PFSK-1 (cell line): ENCODE results near the gene ABHD16A.

Source experiments
- POLR2AphosphoS5 ChIP-seq: IDR thresholded peaks from 2 replicates; pipeline ENCODE4 v1.6.1; 2012; ENCODE audit warnings: low read depth, mild to moderate bottlenecking, control low read depth, low read length, moderate library complexity
- TAF1 ChIP-seq: IDR thresholded peaks from 2 replicates; pipeline ENCODE4 v1.6.1; 2012; ENCODE audit warnings: low read length, control low read depth, borderline replicate concordance; ENCODE audit not compliant: insufficient read depth
- TF ChIP-seq, protein P1 (sequence below), 2 experiments: IDR thresholded peaks; 2 replicates each; pipeline versions ENCODE4 v1.6.1 to v1.8.0; 2011 to 2012; ENCODE audit warnings: low read depth in 2 of 2, low read length in 2 of 2, control low read depth in 1 of 2, inconsistent platforms in 1 of 2, mild to moderate bottlenecking in 1 of 2, moderate library complexity in 1 of 2; ENCODE audit not compliant: insufficient read depth in 1 of 2

DNA sequence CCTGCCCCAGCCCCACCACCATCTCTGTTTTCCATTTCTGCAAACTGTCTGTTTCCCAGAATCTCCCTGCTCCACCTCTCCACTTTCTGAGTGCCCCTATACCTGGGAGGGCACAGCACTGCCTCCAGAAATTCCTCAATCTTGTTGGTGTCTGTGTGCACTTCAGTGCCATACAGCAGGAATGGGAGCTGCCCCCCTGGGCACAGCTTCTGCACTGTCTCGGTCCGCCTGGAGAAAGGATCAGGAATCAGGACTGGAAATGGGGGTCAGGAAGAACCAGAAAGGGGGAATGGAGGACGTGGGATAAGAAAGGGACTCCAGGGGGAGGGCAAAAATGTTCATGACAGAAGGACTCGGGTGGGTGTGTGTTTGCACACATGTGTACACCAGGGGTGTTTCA lies 30.6 kb upstream of the ABHD16A start:
- TF ChIP-seq TAF1 (no peak), POLR2AphosphoS5 (no peak)
- TF ChIP-seq, protein P1, sequence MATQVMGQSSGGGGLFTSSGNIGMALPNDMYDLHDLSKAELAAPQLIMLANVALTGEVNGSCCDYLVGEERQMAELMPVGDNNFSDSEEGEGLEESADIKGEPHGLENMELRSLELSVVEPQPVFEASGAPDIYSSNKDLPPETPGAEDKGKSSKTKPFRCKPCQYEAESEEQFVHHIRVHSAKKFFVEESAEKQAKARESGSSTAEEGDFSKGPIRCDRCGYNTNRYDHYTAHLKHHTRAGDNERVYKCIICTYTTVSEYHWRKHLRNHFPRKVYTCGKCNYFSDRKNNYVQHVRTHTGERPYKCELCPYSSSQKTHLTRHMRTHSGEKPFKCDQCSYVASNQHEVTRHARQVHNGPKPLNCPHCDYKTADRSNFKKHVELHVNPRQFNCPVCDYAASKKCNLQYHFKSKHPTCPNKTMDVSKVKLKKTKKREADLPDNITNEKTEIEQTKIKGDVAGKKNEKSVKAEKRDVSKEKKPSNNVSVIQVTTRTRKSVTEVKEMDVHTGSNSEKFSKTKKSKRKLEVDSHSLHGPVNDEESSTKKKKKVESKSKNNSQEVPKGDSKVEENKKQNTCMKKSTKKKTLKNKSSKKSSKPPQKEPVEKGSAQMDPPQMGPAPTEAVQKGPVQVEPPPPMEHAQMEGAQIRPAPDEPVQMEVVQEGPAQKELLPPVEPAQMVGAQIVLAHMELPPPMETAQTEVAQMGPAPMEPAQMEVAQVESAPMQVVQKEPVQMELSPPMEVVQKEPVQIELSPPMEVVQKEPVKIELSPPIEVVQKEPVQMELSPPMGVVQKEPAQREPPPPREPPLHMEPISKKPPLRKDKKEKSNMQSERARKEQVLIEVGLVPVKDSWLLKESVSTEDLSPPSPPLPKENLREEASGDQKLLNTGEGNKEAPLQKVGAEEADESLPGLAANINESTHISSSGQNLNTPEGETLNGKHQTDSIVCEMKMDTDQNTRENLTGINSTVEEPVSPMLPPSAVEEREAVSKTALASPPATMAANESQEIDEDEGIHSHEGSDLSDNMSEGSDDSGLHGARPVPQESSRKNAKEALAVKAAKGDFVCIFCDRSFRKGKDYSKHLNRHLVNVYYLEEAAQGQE (IDR thresholded peaks at IDR 0.05; ENCODE audit: insufficient read depth in 1 of 2, low read depth in 2 of 2, low read length in 2 of 2) = no peak
